HEK293 (cell line): ENCODE measurements around the gene EIF4G3.

ENCODE experiments used
- CTCF ChIA-PET: fragments of 350-600 bp; formaldehyde crosslinking; extraction: SDS; loops from one replicate; lab custom pipeline; 2021; ENCODE audit warnings: antibody characterized with exemption; lab: Yijun Ruan, JAX
- POLR2A ChIA-PET: fragments of 300-600 bp; formaldehyde crosslinking; extraction: SDS; loops from one replicate; lab custom pipeline; 2020; ENCODE audit warnings: antibody characterized with exemption, inconsistent platforms; lab: Yijun Ruan, JAX
- H3K27ac ChIP-seq: fragments of 200-500 bp; sonication (Bioruptor generic); 2 replicates; pipeline ENCODE4 v1.5.1; 2014; ENCODE audit warnings: low read depth, low read length, control low read depth, inconsistent platforms; ENCODE audit errors: extremely low read depth
- H3K36me3 ChIP-seq, 2 experiments: fragments of 200-500 bp in 1 of 2; sonication (Bioruptor generic) in 1 of 2; 1 replicate in 1 of 2; 2 replicates in 1 of 2; pipeline ENCODE4 v1.5.1; 2014 to 2017; ENCODE audit warnings: inconsistent platforms in 2 of 2, low read length in 2 of 2; ENCODE audit not compliant: control insufficient read depth in 2 of 2, insufficient read depth in 1 of 2
- H3K4me1 ChIP-seq: fragments of 200-500 bp; sonication (Bioruptor generic); 2 replicates; pipeline ENCODE4 v1.5.1; 2014; ENCODE audit warnings: mild to moderate bottlenecking, low read length, inconsistent platforms; ENCODE audit not compliant: control insufficient read depth, insufficient read depth
- H3K4me3 ChIP-seq: 2 replicates; pipeline ENCODE4 v1.5.1; 2011; ENCODE audit warnings: low read depth, mild to moderate bottlenecking, control low read depth, low read length, moderate library complexity
- H3K9me3 ChIP-seq: fragments of 200-500 bp; sonication (Bioruptor generic); 2 replicates; pipeline ENCODE4 v1.5.1; 2014; ENCODE audit warnings: low read depth, low read length, inconsistent platforms; ENCODE audit not compliant: control insufficient read depth, insufficient read depth
- BCL11B ChIP-seq: fragments of 450-650 bp; formaldehyde crosslinking; IDR thresholded peaks from 2 replicates; pipeline ENCODE4 v1.5.1; 2016; ENCODE audit warnings: low read depth, missing biosample characterization, missing genetic modification characterization
- FEZF1 ChIP-seq: fragments of 450-650 bp; formaldehyde crosslinking; IDR thresholded peaks from 2 replicates; pipeline ENCODE4 v1.5.1; 2016; ENCODE audit warnings: missing biosample characterization, missing genetic modification characterization
- GLI2 ChIP-seq: fragments of 450-650 bp; formaldehyde crosslinking; IDR thresholded peaks from 2 replicates; pipeline ENCODE4; 2017; ENCODE audit warnings: missing biosample characterization, missing genetic modification characterization, low read depth, borderline replicate concordance
- KLF8 ChIP-seq: fragments of 450-650 bp; formaldehyde crosslinking; IDR thresholded peaks from 2 replicates; pipeline ENCODE4 v1.5.1; 2016; ENCODE audit warnings: missing biosample characterization, missing genetic modification characterization
- OSR2 ChIP-seq: fragments of 450-650 bp; formaldehyde crosslinking; IDR thresholded peaks from 2 replicates; pipeline ENCODE4 v1.5.1; 2016; ENCODE audit warnings: missing biosample characterization, missing genetic modification characterization
- PRDM1 ChIP-seq: fragments of 450-650 bp; formaldehyde crosslinking; IDR thresholded peaks from 2 replicates; pipeline ENCODE4; 2016; ENCODE audit warnings: missing biosample characterization, missing genetic modification characterization
- REST ChIP-seq: fragments of 450-650 bp; formaldehyde crosslinking; IDR thresholded peaks from 2 replicates; pipeline ENCODE4 v1.5.1; 2016; ENCODE audit warnings: missing biosample characterization, missing genetic modification characterization
- TRIM28 ChIP-seq: IDR thresholded peaks from 2 replicates; pipeline ENCODE4 v1.6.1; 2011; ENCODE audit warnings: low read length, control low read depth, borderline replicate concordance
- WT1 ChIP-seq: fragments of 450-650 bp; formaldehyde crosslinking; IDR thresholded peaks from 2 replicates; pipeline ENCODE4 v1.5.1; 2016; ENCODE audit warnings: missing biosample characterization, missing genetic modification characterization
- ZEB2 ChIP-seq: fragments of 450-650 bp; formaldehyde crosslinking; IDR thresholded peaks from 2 replicates; pipeline ENCODE4 v1.5.1; 2016; ENCODE audit warnings: missing biosample characterization, missing genetic modification characterization
- ZFP3 ChIP-seq: fragments of 450-650 bp; formaldehyde crosslinking; IDR thresholded peaks from 2 replicates; pipeline ENCODE4 v1.5.1; 2016; ENCODE audit warnings: low read depth, missing biosample characterization, missing genetic modification characterization
- ZFP69B ChIP-seq: fragments of 450-650 bp; formaldehyde crosslinking; IDR thresholded peaks from 2 replicates; pipeline ENCODE4 v1.5.1; 2016; ENCODE audit warnings: missing biosample characterization, missing genetic modification characterization
- ZNF211 ChIP-seq: fragments of 450-650 bp; formaldehyde crosslinking; IDR thresholded peaks from 2 replicates; pipeline ENCODE4 v1.5.1; 2016; ENCODE audit warnings: low read depth, missing biosample characterization, missing genetic modification characterization
- ZNF362 ChIP-seq: fragments of 450-650 bp; formaldehyde crosslinking; IDR thresholded peaks from 2 replicates; pipeline ENCODE4 v1.5.1; 2016; ENCODE audit warnings: missing biosample characterization, missing genetic modification characterization
- ZNF521 ChIP-seq: fragments of 450-650 bp; formaldehyde crosslinking; IDR thresholded peaks from 2 replicates; pipeline ENCODE4 v1.5.1; 2017; ENCODE audit warnings: missing biosample characterization, mild to moderate bottlenecking, missing genetic modification characterization
- ZNF704 ChIP-seq: fragments of 450-650 bp; formaldehyde crosslinking; IDR thresholded peaks from 2 replicates; pipeline ENCODE4 v1.5.1; 2016; ENCODE audit warnings: missing biosample characterization, missing genetic modification characterization
- ZNF843 ChIP-seq: fragments of 450-650 bp; formaldehyde crosslinking; IDR thresholded peaks from 2 replicates; pipeline ENCODE4 v1.5.1; 2016; ENCODE audit warnings: missing biosample characterization, missing genetic modification characterization
- TF ChIP-seq, protein P1 (sequence below): fragments of 450-650 bp; formaldehyde crosslinking; IDR thresholded peaks from 2 replicates; pipeline ENCODE4 v1.5.1; 2016; ENCODE audit warnings: missing biosample characterization, missing genetic modification characterization
- TF ChIP-seq, protein P2 (sequence below): fragments of 450-650 bp; formaldehyde crosslinking; IDR thresholded peaks from 2 replicates; pipeline ENCODE4 v1.5.1; 2016; ENCODE audit warnings: missing biosample characterization, missing genetic modification characterization

Gene EIF4G3

GRCh38 chr1:21157868-21158267, 18.8 kb downstream of the EIF4G3 start:
- H3K4me3 ChIP-seq, result no peak overlapping the region
- peaks cover 16 to 47% of the 10 kb centered on the region in 2 experiments; a peak in 2 of 3 replicates for H3K36me3 ChIP-seq
- H3K4me1 ChIP-seq, result peaks cover 8% of the 10 kb centered on the region
- ChIA-PET POLR2A (no interaction called here), CTCF (no interaction called here)
- H3K27ac ChIP-seq, result no peak overlapping the region
- TF ChIP-seq ZFP3 (tag by site-specific recombination) (no peak), PRDM1 (tag by site-specific recombination) (0 out of 2 replicates have a peak, but pooled peaks have one; percentile 40)
- no peaks in the 10 kb centered on the region for H3K9me3 ChIP-seq

- ChIA-PET POLR2A (no interaction called here), CTCF (no interaction called here)
- peaks cover 8% of the 10 kb centered on the region for H3K4me1 ChIP-seq
- TF ChIP-seq, protein P1, sequence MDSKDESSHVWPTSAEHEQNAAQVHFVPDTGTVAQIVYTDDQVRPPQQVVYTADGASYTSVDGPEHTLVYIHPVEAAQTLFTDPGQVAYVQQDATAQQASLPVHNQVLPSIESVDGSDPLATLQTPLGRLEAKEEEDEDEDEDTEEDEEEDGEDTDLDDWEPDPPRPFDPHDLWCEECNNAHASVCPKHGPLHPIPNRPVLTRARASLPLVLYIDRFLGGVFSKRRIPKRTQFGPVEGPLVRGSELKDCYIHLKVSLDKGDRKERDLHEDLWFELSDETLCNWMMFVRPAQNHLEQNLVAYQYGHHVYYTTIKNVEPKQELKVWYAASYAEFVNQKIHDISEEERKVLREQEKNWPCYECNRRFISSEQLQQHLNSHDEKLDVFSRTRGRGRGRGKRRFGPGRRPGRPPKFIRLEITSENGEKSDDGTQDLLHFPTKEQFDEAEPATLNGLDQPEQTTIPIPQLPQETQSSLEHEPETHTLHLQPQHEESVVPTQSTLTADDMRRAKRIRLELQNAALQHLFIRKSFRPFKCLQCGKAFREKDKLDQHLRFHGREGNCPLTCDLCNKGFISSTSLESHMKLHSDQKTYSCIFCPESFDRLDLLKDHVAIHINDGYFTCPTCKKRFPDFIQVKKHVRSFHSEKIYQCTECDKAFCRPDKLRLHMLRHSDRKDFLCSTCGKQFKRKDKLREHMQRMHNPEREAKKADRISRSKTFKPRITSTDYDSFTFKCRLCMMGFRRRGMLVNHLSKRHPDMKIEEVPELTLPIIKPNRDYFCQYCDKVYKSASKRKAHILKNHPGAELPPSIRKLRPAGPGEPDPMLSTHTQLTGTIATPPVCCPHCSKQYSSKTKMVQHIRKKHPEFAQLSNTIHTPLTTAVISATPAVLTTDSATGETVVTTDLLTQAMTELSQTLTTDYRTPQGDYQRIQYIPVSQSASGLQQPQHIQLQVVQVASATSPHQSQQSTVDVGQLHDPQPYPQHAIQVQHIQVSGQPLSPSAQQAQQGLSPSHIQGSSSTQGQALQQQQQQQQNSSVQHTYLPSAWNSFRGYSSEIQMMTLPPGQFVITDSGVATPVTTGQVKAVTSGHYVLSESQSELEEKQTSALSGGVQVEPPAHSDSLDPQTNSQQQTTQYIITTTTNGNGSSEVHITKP (tag by site-specific recombination), result peak; percentile 80
- TF ChIP-seq, protein P2, sequence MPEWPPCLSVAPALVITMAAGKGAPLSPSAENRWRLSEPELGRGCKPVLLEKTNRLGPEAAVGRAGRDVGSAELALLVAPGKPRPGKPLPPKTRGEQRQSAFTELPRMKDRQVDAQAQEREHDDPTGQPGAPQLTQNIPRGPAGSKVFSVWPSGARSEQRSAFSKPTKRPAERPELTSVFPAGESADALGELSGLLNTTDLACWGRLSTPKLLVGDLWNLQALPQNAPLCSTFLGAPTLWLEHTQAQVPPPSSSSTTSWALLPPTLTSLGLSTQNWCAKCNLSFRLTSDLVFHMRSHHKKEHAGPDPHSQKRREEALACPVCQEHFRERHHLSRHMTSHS (tag by site-specific recombination), result no peak
- TF ChIP-seq ZNF704 (tag by site-specific recombination) (no peak), ZNF362 (tag by site-specific recombination) (peak; percentile 79), TRIM28 (no peak), GLI2 (tag by site-specific recombination) (0 out of 2 replicates have a peak, but pooled peaks have one; percentile 13), OSR2 (tag by site-specific recombination) (no peak)
- H3K36me3 ChIP-seq, result peaks cover 14 to 41% of the 10 kb centered on the region in 2 experiments; a peak in 2 of 3 replicates
- no peak overlapping the region for H3K27ac ChIP-seq
- H3K9me3 ChIP-seq, result no peaks in the 10 kb centered on the region
- H3K4me3 ChIP-seq, result no peak overlapping the region
Measured at GRCh38 chr1:21157054-21157453, 19.6 kb downstream of the EIF4G3 start.

GRCh38 chr1:21156019-21156418, 20.7 kb downstream of the EIF4G3 start:
- Histone ChIP-seq H3K36me3 (peaks cover 8 to 37% of the 10 kb centered on the region in 2 experiments; a peak in 2 of 3 replicates), H3K9me3 (no peaks in the 10 kb centered on the region), H3K27ac (no peak overlapping the region), H3K4me3 (no peak overlapping the region), H3K4me1 (peaks cover 8% of the 10 kb centered on the region)
- ChIA-PET CTCF (interaction anchor here (0.6 to 1.0 kb wide), 2 partner anchors 459 to 642 kb away, joined by 3 to 4 read pairs; no protein-coding TSS in a partner anchor), POLR2A (interaction anchor here (0.7 kb wide), 1 partner anchor 25 kb away, joined by 4 read pairs; no protein-coding TSS in a partner anchor)
- TF ChIP-seq KLF8 (tag by site-specific recombination), result peak; percentile 29; the same call in 1 of the 2 replicates
- TF ChIP-seq ZNF521, result no peak
- 0 out of 2 replicates have a peak, but pooled peaks have one; percentile 6 for TF ChIP-seq BCL11B (tag by site-specific recombination)
- peak; percentile 23; the same call in 1 of the 2 replicates for TF ChIP-seq FEZF1 (tag by site-specific recombination)
- 0 out of 2 replicates have a peak, but pooled peaks have one; percentile 65 for TF ChIP-seq ZNF843 (tag by site-specific recombination)
- no peak for TF ChIP-seq ZFP69B
- peak; percentile 66 for TF ChIP-seq ZEB2
- peak; percentile 47; the same call in 1 of the 2 replicates for TF ChIP-seq ZNF362 (tag by site-specific recombination)
- TF ChIP-seq WT1, result peak; percentile 53
- TF ChIP-seq ZNF211, result no peak
- TF ChIP-seq REST (tag by site-specific recombination), result no peak
